Lung (tissue), 12 donors: Measurements from ENCODE around the gene SCAMP5. TPM values are rescaled to one million over a fixed set of nuclear protein-coding genes. Genes with fewer than 3 reads are reported as not detected.

Source experiments
- ATAC-seq: fragments of 200-7000 bp; cut with Tn5 transposase; one replicate; pipeline ENCODE4 v1.9.1; 2020; ENCODE audit warnings: moderate number of reproducible peaks; ENCODE audit not compliant: insufficient read depth, low FRiP score
- DNase-seq, 3 donors: peaks; one replicate each; pipeline ENCODE4 v3.0.0-alpha.2; 2013 to 2017
- H3K27ac ChIP-seq, 2 donors: one replicate each; pipeline ENCODE4 v1.5.1; 2013; ENCODE audit warnings: mild to moderate bottlenecking in 2 of 2, moderate library complexity in 2 of 2, control low read depth in 1 of 2, inconsistent platforms in 1 of 2, low read depth in 1 of 2, low read length in 1 of 2
- H3K27me3 ChIP-seq, 3 donors: one replicate each; pipeline ENCODE4 v1.5.1; 2013; ENCODE audit warnings: low read length in 2 of 3; ENCODE audit not compliant: control insufficient read depth in 3 of 3, insufficient read depth in 3 of 3
- H3K36me3 ChIP-seq, 4 donors: one replicate each; pipeline ENCODE4 v1.5.1; 2013; ENCODE audit warnings: low read length in 4 of 4, mild to moderate bottlenecking in 1 of 4, moderate library complexity in 1 of 4; ENCODE audit not compliant: control insufficient read depth in 4 of 4, insufficient read depth in 4 of 4
- H3K4me1 ChIP-seq, 5 donors: one replicate each; pipeline ENCODE4 v1.5.1; 2013; ENCODE audit warnings: low read length in 5 of 5, mild to moderate bottlenecking in 2 of 5, moderate library complexity in 1 of 5; ENCODE audit not compliant: control insufficient read depth in 5 of 5, insufficient read depth in 5 of 5
- H3K4me3 ChIP-seq: one replicate; pipeline ENCODE4 v1.5.1; 2013; ENCODE audit warnings: mild to moderate bottlenecking, control low read depth, moderate library complexity
- H3K9ac ChIP-seq, 2 donors: one replicate each; pipeline ENCODE4 v1.5.1; 2013; ENCODE audit warnings: low read length in 2 of 2, control low read depth in 1 of 2; ENCODE audit not compliant: insufficient read depth in 1 of 2
- H3K9me3 ChIP-seq, 4 donors: one replicate each; pipeline ENCODE4 v1.5.1; 2013; ENCODE audit warnings: low read length in 3 of 4, mild to moderate bottlenecking in 1 of 4, moderate library complexity in 1 of 4; ENCODE audit not compliant: control insufficient read depth in 4 of 4, insufficient read depth in 3 of 4
- WGBS, 2 donors: extraction: QIAGEN DNeasy Blood & Tissue Kit; methylation state at CpG; one replicate each; pipeline ENCODE4 v1.1.7; 2013; 5-methylcytosine and 5-hydroxymethylcytosine counted together
- polyA plus RNA-seq, 2 donors: library from polyadenylated mRNA; stranded (reverse); fragments of 200-250 nt; gene quantifications; one replicate each; pipeline ENCODE4 v1.2.1, GENCODE V29; 2013
- total RNA-seq, 2 donors: library from RNA; depleted of rRNA in 1 of 2; stranded (reverse); fragments of >200 nt in 1 of 2; gene quantifications; one replicate each; pipeline ENCODE4 v1.2.1, GENCODE V29; 2014 to 2021
- TF ChIP-seq, protein P1 (sequence below): IDR thresholded peaks from 2 replicates; pipeline ENCODE4 v1.5.1; 2012; ENCODE audit warnings: mild to moderate bottlenecking; ENCODE audit errors: control extremely low read depth, extremely low read depth
- donor health status: control.
- donor health status: control.
- donor health status: Bipolar disorder and iron deficiency.
- donor health status: healthy.
- donor health status: DM: yes; HTN: yes; CAD: no.

Gene SCAMP5
- total and polyA plus RNA-seq, 4 donors, result 0.94 to 9.5 (median 4.3) TPM

- peaks cover 0 to 62% (median 19%) of the 10 kb centered on the region in 5 donors for H3K4me1 ChIP-seq
- peak within 1 kb of the TSS in 1 of 2 donors; percentile 78 for H3K27ac ChIP-seq
- WGBS, 2 donors, result 0 to 1% methylated on average over 71 to 83 of the region's 83 CpGs
- peak within 1 kb of the TSS in 1 of 2 donors; percentile 32 for H3K9ac ChIP-seq
- H3K36me3 ChIP-seq, result no peaks in the 10 kb centered on the region
- peaks cover 0 to 30% (median 0%) of the 10 kb centered on the region in 3 donors for H3K27me3 ChIP-seq
- H3K9me3 ChIP-seq, result no peaks in the 10 kb centered on the region
- DNase-seq (peak; percentile 86 to 92 (median 89)), ATAC-seq (peak; percentile 91)
- TF ChIP-seq, protein P1, sequence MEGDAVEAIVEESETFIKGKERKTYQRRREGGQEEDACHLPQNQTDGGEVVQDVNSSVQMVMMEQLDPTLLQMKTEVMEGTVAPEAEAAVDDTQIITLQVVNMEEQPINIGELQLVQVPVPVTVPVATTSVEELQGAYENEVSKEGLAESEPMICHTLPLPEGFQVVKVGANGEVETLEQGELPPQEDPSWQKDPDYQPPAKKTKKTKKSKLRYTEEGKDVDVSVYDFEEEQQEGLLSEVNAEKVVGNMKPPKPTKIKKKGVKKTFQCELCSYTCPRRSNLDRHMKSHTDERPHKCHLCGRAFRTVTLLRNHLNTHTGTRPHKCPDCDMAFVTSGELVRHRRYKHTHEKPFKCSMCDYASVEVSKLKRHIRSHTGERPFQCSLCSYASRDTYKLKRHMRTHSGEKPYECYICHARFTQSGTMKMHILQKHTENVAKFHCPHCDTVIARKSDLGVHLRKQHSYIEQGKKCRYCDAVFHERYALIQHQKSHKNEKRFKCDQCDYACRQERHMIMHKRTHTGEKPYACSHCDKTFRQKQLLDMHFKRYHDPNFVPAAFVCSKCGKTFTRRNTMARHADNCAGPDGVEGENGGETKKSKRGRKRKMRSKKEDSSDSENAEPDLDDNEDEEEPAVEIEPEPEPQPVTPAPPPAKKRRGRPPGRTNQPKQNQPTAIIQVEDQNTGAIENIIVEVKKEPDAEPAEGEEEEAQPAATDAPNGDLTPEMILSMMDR, result no peak
- H3K4me3 ChIP-seq, result peak within 1 kb of the TSS; percentile 51
Observed at GRCh38 chr15:74956648-74957475, 38.5 kb upstream of the SCAMP5 start, which contains the start of gene RPP25. RPP25 (minus strand) TSS chr15:74956772; CDS start chr15:74956583, 189 bp downstream.

GRCh38 chr15:74957476-74958035 is 37.8 kb upstream of the SCAMP5 start:
- Histone ChIP-seq H3K9ac (peak overlapping the region in 1 of 2 donors; percentile 32), H3K9me3 (no peaks in the 10 kb centered on the region), H3K27ac (peak overlapping the region in 1 of 2 donors; percentile 33), H3K36me3 (no peaks in the 10 kb centered on the region), H3K27me3 (peaks cover 0 to 30% (median 0%) of the 10 kb centered on the region in 3 donors), H3K4me3 (peak overlapping the region; percentile 46), H3K4me1 (peaks cover 0 to 62% (median 19%) of the 10 kb centered on the region in 5 donors)
- ATAC-seq (no peak), DNase-seq (no peak)
- TF ChIP-seq, protein P1, result no peak
- 9 to 12% methylated on average over 27 to 28 of the region's 28 CpGs for WGBS, 2 donors

DNA sequence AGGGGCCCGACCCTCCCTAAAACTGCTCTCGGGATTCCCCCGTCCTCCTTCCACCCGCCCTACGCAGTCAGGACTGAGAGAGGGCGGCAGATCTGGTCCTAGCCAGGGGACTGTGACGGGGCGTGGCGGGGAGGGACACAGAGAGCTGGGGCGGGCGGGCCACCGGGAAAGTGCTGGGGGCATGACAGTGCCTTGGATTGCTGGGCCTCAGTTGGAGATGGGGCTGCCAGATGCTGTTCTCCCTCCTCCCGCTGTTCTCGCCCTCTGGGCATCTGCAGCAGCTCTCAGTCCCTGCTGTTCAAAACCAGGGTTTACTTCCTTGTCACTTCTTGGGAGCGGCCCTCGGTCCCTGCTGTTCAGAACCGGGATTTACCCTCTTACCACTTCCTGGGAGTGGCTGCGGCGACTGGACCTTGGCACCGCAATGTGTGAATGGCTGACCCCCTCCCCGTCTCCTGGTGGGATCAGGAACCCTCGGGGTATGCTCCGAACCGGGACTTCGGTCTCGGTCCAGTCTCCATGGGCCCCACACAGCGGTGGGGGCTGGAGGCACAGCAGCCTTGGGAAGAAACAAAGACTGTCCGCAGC is 36.9 kb upstream of the SCAMP5 start:
- peaks cover 0 to 30% (median 0%) of the 10 kb centered on the region in 3 donors for H3K27me3 ChIP-seq
- no peaks in the 10 kb centered on the region for H3K9me3 ChIP-seq
- DNase-seq (peak; percentile 69 to 79 (median 71)), ATAC-seq (peak; percentile 41)
- H3K9ac ChIP-seq, result peak overlapping the region in 1 of 2 donors; percentile 33
- peak overlapping the region in 1 of 2 donors; percentile 6 for H3K27ac ChIP-seq
- peak overlapping the region; percentile 16 for H3K4me3 ChIP-seq
- H3K4me1 ChIP-seq, result peaks cover 0 to 62% (median 19%) of the 10 kb centered on the region in 5 donors
- no peaks in the 10 kb centered on the region for H3K36me3 ChIP-seq
- 5% methylated on average over 28 of the region's 28 CpGs for WGBS, 2 donors
- TF ChIP-seq, protein P1, result no peak
